Neural cell (in vitro differentiated cells): Measurements from ENCODE around the gene CSNK2A3. TPM values are rescaled to one million over a fixed set of nuclear protein-coding genes. Genes with fewer than 3 reads are reported as not detected.

Experiments used
- H2AFZ ChIP-seq: fragments of 200-600, 300-800 bp; sonication (generic), shearing (Covaris generic); 2 replicates; pipeline ENCODE4 v1.6.0; 2014; ENCODE audit warnings: low read depth, mild to moderate bottlenecking, antibody characterized with exemption, low read length, moderate library complexity
- H3F3A ChIP-seq: fragments of 200-600 bp; shearing (Covaris generic); 2 replicates; pipeline ENCODE4 v1.6.1; 2016; ENCODE audit warnings: mild to moderate bottlenecking, moderate library complexity, mixed read lengths, antibody characterized with exemption, low read length; ENCODE audit not compliant: insufficient read depth, poor library complexity, severe bottlenecking
- H3K27ac ChIP-seq: fragments of 200-600, 300-800 bp; sonication (generic), shearing (Covaris generic); 2 replicates; pipeline ENCODE4 v1.5.1; 2014; ENCODE audit warnings: mild to moderate bottlenecking, low read length, moderate library complexity
- H3K27me3 ChIP-seq: fragments of 300-800, 200-600 bp; sonication (generic), shearing (Covaris generic); 2 replicates; pipeline ENCODE4 v1.6.0; 2014; ENCODE audit warnings: mild to moderate bottlenecking, low read depth, low read length, moderate library complexity; ENCODE audit not compliant: insufficient read depth
- H3K36me3 ChIP-seq: fragments of 300-800, 200-600 bp; sonication (generic), shearing (Covaris generic); 2 replicates; pipeline ENCODE4 v1.5.1; 2014; ENCODE audit warnings: mild to moderate bottlenecking, antibody characterized with exemption, low read length, moderate library complexity; ENCODE audit not compliant: insufficient read depth
- H3K4me2 ChIP-seq: fragments of 300-800, 200-600 bp; sonication (generic), shearing (Covaris generic); 2 replicates; pipeline ENCODE4 v1.6.0; 2014; ENCODE audit warnings: mild to moderate bottlenecking, low read length
- H3K4me3 ChIP-seq: fragments of 300-800, 200-600 bp; sonication (generic), shearing (Covaris generic); 2 replicates; pipeline ENCODE4 v1.5.1; 2014; ENCODE audit warnings: mild to moderate bottlenecking, low read length, moderate library complexity
- H3K79me2 ChIP-seq: fragments of 200-600 bp; shearing (Covaris generic); replicated peaks from 2 replicates; pipeline ENCODE4 v1.6.0; 2014; ENCODE audit warnings: mild to moderate bottlenecking, low read length, moderate library complexity; ENCODE audit not compliant: insufficient read depth
- H3K9ac ChIP-seq: fragments of 300-800, 200-600 bp; sonication (generic), shearing (Covaris generic); 2 replicates; pipeline ENCODE4 v1.6.1; 2016; ENCODE audit warnings: mild to moderate bottlenecking, low read length, mixed read lengths
- H3K9me2 ChIP-seq: fragments of 200-600 bp; shearing (Covaris generic); 2 replicates; pipeline ENCODE4 v1.6.1; 2016; ENCODE audit warnings: mild to moderate bottlenecking, low read length, mixed read lengths; ENCODE audit not compliant: insufficient read depth
- H3K9me3 ChIP-seq: fragments of 200-600, 300-800 bp; sonication (generic), shearing (Covaris generic); 2 replicates; pipeline ENCODE4 v1.6.1; 2016; ENCODE audit warnings: mild to moderate bottlenecking, mixed run types, low read length, moderate library complexity, mixed read lengths
- H4K20me1 ChIP-seq: fragments of 200-600 bp; shearing (Covaris generic); 2 replicates; pipeline ENCODE4 v1.6.1; 2016; ENCODE audit warnings: mild to moderate bottlenecking, mixed run types; ENCODE audit not compliant: insufficient read depth
- CTCF ChIP-seq: fragments of 450-650 bp; IDR thresholded peaks from 2 replicates; pipeline ENCODE4 v1.5.1; 2014; ENCODE audit warnings: antibody characterized with exemption, mild to moderate bottlenecking, moderate library complexity; ENCODE audit not compliant: poor library complexity, severe bottlenecking
- EP300 ChIP-seq: fragments of 450-650 bp; conservative IDR thresholded peaks from 2 replicates; pipeline ENCODE4 v1.6.1; 2014; ENCODE audit warnings: antibody characterized with exemption, mild to moderate bottlenecking, moderate library complexity; ENCODE audit not compliant: poor library complexity, severe bottlenecking
- EZH2 ChIP-seq: fragments of 200-600, 300-800 bp; shearing (Covaris generic), sonication (generic); IDR thresholded peaks from 2 replicates; pipeline ENCODE4 v1.6.1; 2014; ENCODE audit warnings: antibody characterized with exemption, low read length, borderline replicate concordance, mild to moderate bottlenecking; ENCODE audit not compliant: insufficient read depth, poor library complexity, severe bottlenecking
- MXI1 ChIP-seq: fragments of 450-650 bp; conservative IDR thresholded peaks from 2 replicates; pipeline ENCODE4 v1.6.1; 2014; ENCODE audit warnings: antibody characterized with exemption, mild to moderate bottlenecking; ENCODE audit not compliant: poor library complexity, severe bottlenecking
- POLR2AphosphoS5 ChIP-seq: IDR thresholded peaks from 2 replicates; pipeline ENCODE4 v1.6.1; 2012
- RAD21 ChIP-seq: fragments of 450-650 bp; conservative IDR thresholded peaks from 2 replicates; pipeline ENCODE4 v1.6.1; 2014; ENCODE audit warnings: antibody characterized with exemption, mild to moderate bottlenecking, moderate library complexity
- REST ChIP-seq: IDR thresholded peaks from 2 replicates; pipeline ENCODE4 v1.6.1; 2012; ENCODE audit warnings: borderline replicate concordance
- SMC3 ChIP-seq: fragments of 450-650 bp; conservative IDR thresholded peaks from 2 replicates; pipeline ENCODE4 v1.6.1; 2014; ENCODE audit warnings: antibody characterized with exemption, mild to moderate bottlenecking, moderate library complexity; ENCODE audit not compliant: poor library complexity
- TAF1 ChIP-seq: IDR thresholded peaks from 2 replicates; pipeline ENCODE4 v1.6.1; 2012; ENCODE audit warnings: low read depth
- polyA plus RNA-seq: library from polyadenylated mRNA; depleted of rRNA; stranded (reverse); fragments of >200 nt; gene quantifications from 2 replicates; pipeline ENCODE4 v1.2.3, GENCODE V29; 2014

Gene CSNK2A3
- polyA plus RNA-seq, 1 donor from 2014 or later: 2.1 TPM

GRCh38 chr11:11383995-11384394 lies 30.9 kb upstream of the CSNK2A3 start:
- no peak overlapping the region for H3K9ac ChIP-seq
- H4K20me1 ChIP-seq: no peaks in the 10 kb centered on the region
- no peak for TF ChIP-seq MXI1
- TF ChIP-seq EP300: no peak
- TF ChIP-seq EZH2: no peak
- no peak for TF ChIP-seq CTCF
- TF ChIP-seq SMC3: no peak
- TF ChIP-seq TAF1: no peak
- no peak for TF ChIP-seq REST
- no peak for TF ChIP-seq POLR2AphosphoS5
- TF ChIP-seq RAD21: no peak
- H3K4me3 ChIP-seq: no peak overlapping the region
- H3K4me2 ChIP-seq: no peak overlapping the region
- no peaks in the 10 kb centered on the region for H3K27me3 ChIP-seq
- H3K36me3 ChIP-seq: no peaks in the 10 kb centered on the region
- H3K9me3 ChIP-seq: no peaks in the 10 kb centered on the region
- H3K79me2 ChIP-seq: no peaks in the 10 kb centered on the region
- H3K27ac ChIP-seq: no peak overlapping the region
- no peaks in the 10 kb centered on the region for H3F3A ChIP-seq
- H2AFZ ChIP-seq: no peak overlapping the region
- H3K9me2 ChIP-seq: no peaks in the 10 kb centered on the region

GRCh38 chr11:11382858-11383532 lies 29.9 kb upstream of the CSNK2A3 start:
- no peaks in the 10 kb centered on the region for H3K36me3 ChIP-seq
- H3F3A ChIP-seq: no peaks in the 10 kb centered on the region
- no peaks in the 10 kb centered on the region for H4K20me1 ChIP-seq
- no peak overlapping the region for H3K27ac ChIP-seq
- H3K27me3 ChIP-seq: no peaks in the 10 kb centered on the region
- H3K79me2 ChIP-seq: no peaks in the 10 kb centered on the region
- TF ChIP-seq POLR2AphosphoS5: no peak
- TF ChIP-seq SMC3: no peak
- TF ChIP-seq TAF1: no peak
- TF ChIP-seq REST: no peak
- no peaks in the 10 kb centered on the region for H3K9me2 ChIP-seq
- no peak overlapping the region for H3K9ac ChIP-seq
- no peak overlapping the region for H3K4me2 ChIP-seq
- H3K4me3 ChIP-seq: no peak overlapping the region
- no peak overlapping the region for H2AFZ ChIP-seq
- no peaks in the 10 kb centered on the region for H3K9me3 ChIP-seq
